Glutamatergic neuron (in vitro differentiated cells): ENCODE results near the gene ZMIZ1. TPM values are rescaled to one million over a fixed set of nuclear protein-coding genes. Genes with fewer than 3 reads are reported as not detected.

Experiments used
- DNase-seq: peaks from one replicate; pipeline ENCODE4 v3.0.0; 2022
- H3K27ac Mint-ChIP-seq: one replicate; pipeline ENCODE4 v1.8.0; 2020; ENCODE audit warnings: mild to moderate bottlenecking, mixed read lengths, inconsistent platforms; ENCODE audit not compliant: unreplicated experiment
- H3K27me3 Mint-ChIP-seq: one replicate; pipeline ENCODE4 v1.8.0; 2020; ENCODE audit warnings: mild to moderate bottlenecking, moderate library complexity, mixed read lengths, inconsistent platforms; ENCODE audit not compliant: unreplicated experiment
- H3K36me3 Mint-ChIP-seq: one replicate; pipeline ENCODE4 v1.8.0; 2020; ENCODE audit warnings: mild to moderate bottlenecking, mixed read lengths, inconsistent platforms; ENCODE audit not compliant: unreplicated experiment
- H3K4me1 Mint-ChIP-seq: one replicate; pipeline ENCODE4 v1.8.0; 2020; ENCODE audit warnings: mild to moderate bottlenecking, low read depth, mixed read lengths, inconsistent platforms; ENCODE audit not compliant: unreplicated experiment
- H3K4me3 Mint-ChIP-seq: one replicate; pipeline ENCODE4 v1.8.0; 2020; ENCODE audit warnings: mild to moderate bottlenecking, mixed read lengths, inconsistent platforms; ENCODE audit not compliant: unreplicated experiment
- H3K9me3 Mint-ChIP-seq: one replicate; pipeline ENCODE4 v1.8.0; 2020; ENCODE audit warnings: mild to moderate bottlenecking, moderate library complexity, mixed read lengths, inconsistent platforms; ENCODE audit not compliant: unreplicated experiment
- total RNA-seq: library from RNA; stranded (reverse); fragmentation: NEBNext Ultra II Directional; extraction: Animal tissue kit (Norgen Biotek cat#: 25700); gene quantifications from one replicate; pipeline ENCODE4 v1.2.1, GENCODE V29; 2021; ENCODE audit not compliant: unreplicated experiment
- TF ChIP-seq, protein P1 (sequence below): fragments of 200-600 bp; sonication (generic); IDR thresholded peaks from one replicate; pipeline ENCODE4 v1.5.0; 2021; ENCODE audit not compliant: partially characterized antibody, unreplicated experiment

Gene ZMIZ1
- total RNA-seq, 1 donor from 2014 or later = 230 TPM

DNA sequence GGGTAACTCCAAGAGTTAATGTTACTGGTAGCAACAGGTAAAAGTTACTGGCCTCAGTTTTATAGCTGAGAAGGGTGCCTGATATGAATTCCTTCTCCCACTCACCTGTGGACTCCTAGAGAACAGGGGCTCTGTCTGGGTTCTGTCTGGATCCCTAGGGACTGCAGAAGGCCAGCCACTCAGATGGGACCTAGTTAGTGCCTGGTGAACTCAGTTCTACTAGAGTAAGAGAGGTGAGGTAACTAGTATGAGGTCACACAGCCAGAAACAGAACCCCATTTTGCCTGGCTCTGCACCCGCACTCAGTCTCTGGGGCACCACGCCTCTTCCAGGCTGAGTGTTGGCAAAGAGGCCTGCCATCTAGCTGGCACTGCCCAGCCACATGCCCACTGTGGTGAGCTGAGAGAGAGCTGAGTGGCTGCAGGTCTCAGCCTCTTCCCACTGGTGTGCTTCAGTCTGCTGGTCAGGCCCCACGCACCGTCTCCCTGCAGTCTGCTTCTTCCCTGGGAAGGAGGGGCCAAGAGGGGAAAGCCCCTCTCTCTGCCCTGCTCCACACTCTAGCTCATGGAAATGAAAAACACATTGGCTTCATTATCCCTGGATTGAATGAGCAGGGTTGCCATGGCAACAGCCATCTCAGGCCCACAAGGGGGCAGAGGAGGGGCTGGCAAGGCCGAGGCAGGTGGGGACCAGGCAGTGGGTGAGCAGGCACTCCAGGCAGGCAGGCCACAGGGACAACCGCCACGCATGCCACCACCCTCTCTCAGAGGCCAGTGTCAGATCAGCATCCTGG is 110.6 kb downstream of the ZMIZ1 start:
- peak overlapping the region; percentile 80 for H3K27ac Mint-ChIP-seq
- TF ChIP-seq, protein P1, sequence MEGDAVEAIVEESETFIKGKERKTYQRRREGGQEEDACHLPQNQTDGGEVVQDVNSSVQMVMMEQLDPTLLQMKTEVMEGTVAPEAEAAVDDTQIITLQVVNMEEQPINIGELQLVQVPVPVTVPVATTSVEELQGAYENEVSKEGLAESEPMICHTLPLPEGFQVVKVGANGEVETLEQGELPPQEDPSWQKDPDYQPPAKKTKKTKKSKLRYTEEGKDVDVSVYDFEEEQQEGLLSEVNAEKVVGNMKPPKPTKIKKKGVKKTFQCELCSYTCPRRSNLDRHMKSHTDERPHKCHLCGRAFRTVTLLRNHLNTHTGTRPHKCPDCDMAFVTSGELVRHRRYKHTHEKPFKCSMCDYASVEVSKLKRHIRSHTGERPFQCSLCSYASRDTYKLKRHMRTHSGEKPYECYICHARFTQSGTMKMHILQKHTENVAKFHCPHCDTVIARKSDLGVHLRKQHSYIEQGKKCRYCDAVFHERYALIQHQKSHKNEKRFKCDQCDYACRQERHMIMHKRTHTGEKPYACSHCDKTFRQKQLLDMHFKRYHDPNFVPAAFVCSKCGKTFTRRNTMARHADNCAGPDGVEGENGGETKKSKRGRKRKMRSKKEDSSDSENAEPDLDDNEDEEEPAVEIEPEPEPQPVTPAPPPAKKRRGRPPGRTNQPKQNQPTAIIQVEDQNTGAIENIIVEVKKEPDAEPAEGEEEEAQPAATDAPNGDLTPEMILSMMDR = no peak
- H3K4me3 Mint-ChIP-seq = peak overlapping the region; percentile 79
- peak; percentile 64 for DNase-seq
- peaks cover 35% of the 10 kb centered on the region for H3K9me3 Mint-ChIP-seq
- H3K36me3 Mint-ChIP-seq = no peaks in the 10 kb centered on the region
- peaks cover 33% of the 10 kb centered on the region for H3K27me3 Mint-ChIP-seq
- peaks cover 56% of the 10 kb centered on the region for H3K4me1 Mint-ChIP-seq

DNA sequence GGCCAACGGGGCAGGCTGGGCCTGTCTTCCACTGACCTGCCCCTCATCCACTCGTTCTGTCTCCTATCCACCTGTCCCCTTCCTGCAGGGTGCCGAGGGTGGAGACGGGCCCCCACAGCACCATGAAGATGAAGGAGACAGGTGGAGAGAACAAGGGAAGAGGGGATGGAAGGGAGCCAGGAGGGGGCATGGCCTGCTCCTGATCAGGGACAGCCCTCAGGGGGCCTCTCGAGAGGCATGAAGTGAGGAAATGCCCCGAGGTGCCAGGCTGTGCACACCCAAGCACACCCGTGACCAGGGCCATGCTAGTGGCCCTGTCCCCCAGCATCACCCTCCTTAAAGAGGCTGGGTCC is 111.2 kb downstream of the ZMIZ1 start:
- TF ChIP-seq, protein P1 = no peak
- H3K9me3 Mint-ChIP-seq = peaks cover 33% of the 10 kb centered on the region
- H3K27me3 Mint-ChIP-seq = peaks cover 31% of the 10 kb centered on the region
- no peak overlapping the region for H3K27ac Mint-ChIP-seq
- H3K36me3 Mint-ChIP-seq = no peaks in the 10 kb centered on the region
- H3K4me3 Mint-ChIP-seq = no peak overlapping the region
- H3K4me1 Mint-ChIP-seq = peaks cover 59% of the 10 kb centered on the region
- DNase-seq = no peak

DNA sequence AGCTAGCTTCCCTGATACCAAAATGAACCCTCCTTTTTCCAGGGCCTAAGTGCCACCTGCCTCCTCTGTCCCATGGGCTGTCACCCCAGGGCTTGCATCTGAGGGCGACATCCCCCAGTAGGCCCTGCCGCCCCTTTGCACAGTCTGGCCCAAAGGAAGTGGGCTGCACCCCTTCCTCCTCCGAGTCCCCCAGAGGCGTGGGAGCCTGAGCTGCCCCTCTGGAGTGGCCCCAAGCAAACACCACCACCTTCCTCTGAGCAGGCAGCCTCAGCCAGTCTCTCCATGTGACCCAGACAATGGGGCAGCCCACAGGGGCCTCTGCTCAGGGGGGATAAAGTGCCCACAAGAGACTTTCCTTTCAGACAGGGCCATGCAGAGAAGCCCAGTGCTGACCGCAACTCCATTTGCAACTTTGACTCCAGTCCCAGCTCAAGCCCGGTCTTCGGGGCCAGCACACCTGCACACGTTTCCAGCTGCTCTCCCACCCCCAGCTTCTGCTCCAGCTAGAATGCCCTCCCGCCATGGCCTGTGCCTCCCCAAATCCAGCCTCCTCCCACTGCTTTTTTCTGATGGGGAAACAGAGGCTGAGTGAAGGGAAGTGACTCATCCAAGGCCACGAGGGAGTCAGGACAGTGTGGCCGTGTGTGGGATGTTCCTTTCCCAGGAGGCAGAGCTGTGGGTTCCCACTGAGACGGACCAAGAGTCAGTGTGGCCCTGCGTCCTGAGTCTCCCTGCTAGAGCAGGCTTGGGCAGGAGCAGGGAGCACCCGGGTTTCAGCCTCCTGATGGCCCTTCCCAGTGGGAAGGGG is 111.9 kb downstream of the ZMIZ1 start:
- Mint-ChIP-seq H3K4me3 (no peak overlapping the region), H3K27ac (peak overlapping the region; percentile 33), H3K36me3 (no peaks in the 10 kb centered on the region), H3K9me3 (peaks cover 31% of the 10 kb centered on the region), H3K4me1 (peaks cover 59% of the 10 kb centered on the region), H3K27me3 (peaks cover 31% of the 10 kb centered on the region)
- no peak for DNase-seq
- TF ChIP-seq, protein P1 = no peak

DNA sequence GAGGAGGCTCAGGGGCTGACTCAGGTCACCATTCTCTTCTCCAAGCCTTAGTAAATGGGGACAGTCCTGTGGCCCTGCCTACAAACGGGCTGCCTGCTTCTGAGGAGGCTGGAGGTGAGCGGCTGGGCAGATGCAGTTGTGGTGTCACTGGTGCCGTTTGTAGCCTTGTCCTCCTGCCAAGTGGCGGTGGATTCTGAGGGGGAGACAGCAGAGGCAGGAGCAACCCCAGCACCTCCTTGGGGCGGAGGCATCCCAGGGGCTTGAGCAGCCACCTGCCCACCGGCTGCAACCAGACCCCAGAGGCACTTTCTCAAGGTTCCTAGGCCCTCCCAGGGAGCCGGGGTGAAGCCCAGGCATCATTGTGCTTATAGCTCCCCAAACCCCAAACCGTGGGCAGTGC is 112.5 kb downstream of the ZMIZ1 start:
- Mint-ChIP-seq H3K36me3 (no peaks in the 10 kb centered on the region), H3K4me1 (peaks cover 59% of the 10 kb centered on the region), H3K27me3 (peaks cover 28% of the 10 kb centered on the region), H3K27ac (no peak overlapping the region), H3K4me3 (no peak overlapping the region), H3K9me3 (peaks cover 32% of the 10 kb centered on the region)
- DNase-seq = no peak
- TF ChIP-seq, protein P1 = no peak
